GM19193 (cell line): ENCODE data around the gene PAX5.

ENCODE experiments used
- POLR2A ChIP-seq: IDR thresholded peaks from 4 replicates; pipeline ENCODE4 v1.6.1; 2011; ENCODE audit not compliant: insufficient read depth, insufficient read length; ENCODE audit errors: extremely low read depth

Gene PAX5

DNA sequence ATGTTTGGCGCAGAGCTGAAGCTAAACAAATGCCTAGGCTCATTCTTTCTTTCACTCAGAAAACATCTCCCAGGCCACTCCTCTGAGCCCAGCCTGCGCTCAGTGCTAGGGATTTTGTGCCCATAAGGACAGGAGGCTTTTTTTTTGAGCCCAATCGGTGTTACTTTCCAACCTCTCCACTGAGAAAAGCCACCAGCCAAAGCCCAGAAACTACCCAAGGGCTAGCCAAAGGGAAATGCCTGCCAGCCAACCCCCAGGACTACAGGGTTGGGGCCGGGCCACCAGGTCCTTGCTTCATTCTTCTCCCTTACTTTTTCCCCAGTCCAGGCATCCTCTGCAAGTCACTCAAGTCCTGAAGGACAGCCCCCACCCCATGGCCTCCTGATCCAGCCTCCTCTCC, 134.7 kb downstream of the PAX5 start:
- TF ChIP-seq POLR2A = no peak

DNA sequence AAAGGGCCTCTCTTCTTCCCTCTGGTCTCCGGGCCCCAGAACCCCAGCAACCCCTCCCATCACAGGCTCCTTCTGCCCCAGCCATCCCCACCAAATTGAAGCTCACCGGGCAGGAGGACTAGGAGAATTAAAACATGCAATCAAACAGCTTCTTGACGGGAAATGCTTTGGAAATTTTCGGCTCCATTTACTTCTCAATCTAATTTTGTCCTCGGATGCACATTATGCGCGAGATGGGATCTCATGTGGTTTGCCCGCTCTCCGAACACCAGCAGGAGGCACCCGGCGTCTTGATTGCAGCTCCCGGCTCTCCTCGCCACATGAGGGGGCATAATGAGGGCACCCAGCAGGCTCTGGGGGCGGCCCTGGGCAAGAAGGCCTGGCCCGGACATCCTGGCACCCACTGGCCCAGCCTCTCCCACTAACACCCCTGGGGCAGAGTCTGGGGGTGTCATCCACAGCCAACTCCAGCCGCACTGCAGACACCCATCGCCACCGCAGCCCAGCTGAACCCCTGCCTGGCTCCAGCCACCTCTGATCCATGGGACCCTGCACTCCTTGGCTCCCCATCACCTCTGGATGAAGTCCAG, 135.5 kb downstream of the PAX5 start:
- peak; percentile 14 for TF ChIP-seq POLR2A

DNA sequence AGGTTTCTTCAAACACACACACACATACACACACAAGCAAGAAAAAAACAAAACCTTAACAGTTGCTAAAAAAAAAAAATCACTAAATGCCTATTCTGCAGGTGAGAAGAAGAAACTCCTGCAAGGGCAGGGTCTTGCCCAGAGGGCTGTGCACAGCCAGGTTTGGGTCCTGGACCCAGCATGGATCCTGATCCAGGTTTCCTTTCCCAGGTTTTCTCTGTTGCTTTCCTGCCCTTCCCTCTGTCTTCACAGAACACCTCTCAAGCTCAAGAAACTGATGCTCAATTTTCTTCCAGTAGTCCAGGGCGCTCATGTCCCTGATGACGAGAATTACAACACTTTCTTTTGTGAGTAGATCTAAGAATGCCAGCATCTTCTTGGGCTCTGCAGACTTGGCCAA, 136.6 kb downstream of the PAX5 start:
- TF ChIP-seq POLR2A = no peak

DNA sequence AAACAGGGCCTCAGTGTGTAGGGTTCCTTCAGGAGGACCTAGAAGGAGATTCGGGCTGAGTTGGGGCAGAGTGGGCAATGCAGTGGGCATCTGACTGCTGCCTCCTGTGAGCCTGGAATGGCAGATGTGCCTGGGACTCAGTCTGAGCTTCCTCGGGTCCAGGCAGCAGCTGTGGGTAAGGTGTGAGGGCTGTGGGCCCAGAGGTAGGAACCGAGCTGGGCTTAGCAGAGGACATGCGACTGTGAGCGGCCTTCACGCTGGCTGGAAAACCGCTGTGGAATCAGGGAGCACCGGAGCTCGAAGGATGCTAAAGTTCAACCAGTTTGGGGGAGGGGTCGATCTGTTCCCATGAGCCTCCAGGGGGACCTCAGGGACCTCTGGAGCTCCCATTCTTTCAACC, 137.0 kb downstream of the PAX5 start:
- TF ChIP-seq POLR2A = no peak

DNA sequence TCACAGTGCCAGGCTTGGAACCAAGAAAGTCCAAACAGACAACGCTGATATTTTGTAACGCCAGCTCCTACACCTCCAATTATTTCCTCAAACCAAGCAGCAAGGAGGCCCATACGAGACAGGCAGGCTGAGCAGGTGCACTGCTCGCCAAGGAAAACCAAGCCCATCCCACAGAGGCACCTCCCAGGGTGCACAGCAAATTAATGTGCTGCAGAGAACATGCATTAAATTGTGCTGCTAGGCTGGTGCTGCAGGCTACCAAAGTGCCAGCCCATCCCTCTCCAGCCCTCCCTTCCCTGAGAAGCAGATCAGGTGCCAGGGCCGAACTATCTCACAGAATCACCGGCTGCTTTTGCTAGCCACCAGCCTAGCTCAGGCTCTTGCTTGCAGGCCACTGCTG, 137.8 kb downstream of the PAX5 start:
- TF ChIP-seq POLR2A = no peak

DNA sequence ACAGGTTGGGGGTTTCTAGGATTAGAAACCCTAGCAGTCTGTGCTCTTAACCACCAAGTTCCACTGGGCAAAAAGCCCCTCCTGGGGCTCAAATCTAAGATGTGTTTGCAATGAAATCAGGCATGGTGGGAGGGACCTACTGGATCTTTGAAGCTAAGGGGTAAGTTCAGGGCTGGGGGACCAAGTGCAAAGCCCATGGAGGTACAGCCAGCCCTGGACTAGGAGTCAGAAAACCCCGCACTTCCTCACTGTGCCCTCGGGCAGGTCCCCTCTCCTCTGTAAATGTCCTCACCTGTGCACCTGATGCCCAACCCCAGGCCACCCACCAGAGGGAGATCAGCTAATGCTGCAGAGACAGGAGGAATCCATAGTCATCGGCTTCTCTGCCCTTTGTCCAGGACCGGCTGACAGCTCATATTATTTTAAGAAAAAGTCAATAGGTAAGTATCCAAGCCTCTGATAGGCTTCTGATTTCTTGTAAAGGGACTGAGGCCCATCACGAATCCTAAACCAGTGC, 138.3 kb downstream of the PAX5 start:
- TF ChIP-seq POLR2A = peak; percentile 17

DNA sequence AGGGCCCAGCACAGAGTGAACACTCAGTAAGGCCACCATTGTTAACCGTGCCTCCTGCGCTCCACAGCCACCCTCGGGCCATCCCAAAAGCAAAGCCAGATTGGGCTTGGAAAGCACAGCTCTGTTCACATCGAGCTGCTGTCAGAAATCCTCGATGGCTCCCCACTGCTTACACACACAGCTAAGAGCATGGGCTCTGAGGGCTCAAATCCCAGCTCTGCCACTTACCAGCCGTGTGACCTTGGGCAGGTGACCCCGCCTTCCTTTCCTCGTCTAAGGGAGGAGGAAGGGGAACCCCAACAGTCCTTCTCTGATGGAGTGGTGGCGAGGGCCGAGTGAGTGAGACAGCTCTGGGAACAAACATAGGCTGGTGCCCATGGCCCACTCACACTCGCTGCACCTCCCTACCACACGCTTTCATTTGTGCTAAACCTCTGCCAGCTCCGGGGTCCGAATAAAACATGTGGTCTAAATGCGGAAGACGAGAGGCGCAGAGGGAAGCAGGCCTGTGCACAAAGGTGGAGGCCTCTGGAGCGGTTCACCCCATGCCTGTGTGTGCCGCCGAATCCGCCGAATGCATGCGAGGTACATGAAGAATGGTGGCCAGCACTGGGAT, 139.3 kb downstream of the PAX5 start:
- TF ChIP-seq POLR2A = peak; percentile 34

DNA sequence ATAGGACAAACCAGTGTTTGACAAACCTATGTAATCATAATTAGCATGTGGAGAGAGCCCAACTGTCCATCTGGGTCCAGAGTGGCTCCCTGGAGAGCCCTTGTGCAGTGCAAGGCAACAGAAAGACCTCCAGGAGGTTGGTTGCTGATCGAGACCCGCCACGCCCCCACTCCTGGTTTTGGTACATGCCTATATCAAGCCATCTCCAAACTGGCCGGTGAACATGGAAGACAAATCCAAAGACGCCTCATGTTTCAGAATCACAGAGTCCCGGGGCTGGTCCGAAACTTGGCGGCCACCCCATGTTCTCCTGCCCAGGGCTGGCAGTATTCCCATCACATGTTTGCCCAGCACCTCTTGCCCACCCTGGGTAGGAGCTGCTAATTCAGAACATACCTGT, 140.2 kb downstream of the PAX5 start:
- no peak for TF ChIP-seq POLR2A

DNA sequence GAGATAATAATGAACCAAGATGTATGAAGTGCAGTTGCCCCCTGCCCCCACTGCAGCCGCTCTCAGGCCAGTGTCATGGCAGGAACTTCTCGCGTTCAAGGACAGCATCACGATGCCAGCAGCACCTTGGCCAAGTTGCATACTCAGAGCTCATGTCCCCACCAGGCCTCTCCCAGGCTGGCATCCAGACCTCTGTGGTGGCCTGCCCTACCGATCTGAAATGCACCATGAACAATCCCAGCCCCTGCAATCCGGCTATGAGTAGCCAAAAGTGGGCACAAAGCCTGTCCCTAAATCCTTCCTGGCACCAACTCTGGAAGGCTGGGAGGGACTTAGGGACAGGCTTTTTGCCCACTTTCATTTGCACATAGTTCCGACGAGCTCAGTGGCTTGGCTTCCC, 140.9 kb downstream of the PAX5 start:
- peak; percentile 12 for TF ChIP-seq POLR2A

DNA sequence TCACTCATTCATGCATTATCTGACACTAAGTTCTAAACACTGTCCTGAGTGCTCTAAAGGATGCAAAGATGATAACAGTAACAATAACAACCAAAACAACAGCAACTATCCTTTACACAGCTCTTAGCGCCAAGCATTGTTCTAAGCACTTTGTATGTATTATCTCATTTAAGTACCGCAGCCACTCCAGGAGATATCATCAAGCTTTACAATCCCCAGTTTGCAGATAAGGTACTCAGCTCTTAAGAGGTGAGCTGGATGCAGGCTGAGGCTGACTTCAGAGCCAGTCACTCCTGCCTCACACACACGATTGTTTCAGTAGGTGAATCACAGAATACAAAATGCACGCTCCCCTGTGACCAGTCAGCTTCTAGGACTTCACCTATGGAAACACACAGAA, 141.8 kb downstream of the PAX5 start:
- TF ChIP-seq POLR2A = no peak

DNA sequence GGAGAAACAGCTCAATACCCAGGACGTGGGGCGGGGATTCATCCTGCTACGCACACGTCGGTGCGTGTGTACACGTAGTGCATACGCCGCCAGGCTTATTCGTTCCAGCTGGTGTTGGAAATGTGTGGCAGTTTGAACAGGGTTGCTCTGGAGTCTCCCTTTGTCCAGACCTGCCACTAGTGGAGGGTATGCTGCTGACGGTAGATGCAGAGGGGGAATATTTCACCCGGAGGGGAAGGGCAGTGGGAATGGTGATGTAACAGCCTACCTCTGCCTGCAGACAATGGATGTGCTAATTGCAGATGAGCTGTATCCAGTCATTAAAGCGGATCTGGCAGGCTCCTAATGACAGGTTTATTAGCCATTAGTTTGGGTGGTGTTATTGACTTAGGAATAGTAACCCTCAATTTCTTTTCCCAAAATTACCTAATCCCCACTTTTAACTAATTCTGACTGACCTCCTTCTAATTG, 142.7 kb downstream of the PAX5 start:
- no peak for TF ChIP-seq POLR2A

DNA sequence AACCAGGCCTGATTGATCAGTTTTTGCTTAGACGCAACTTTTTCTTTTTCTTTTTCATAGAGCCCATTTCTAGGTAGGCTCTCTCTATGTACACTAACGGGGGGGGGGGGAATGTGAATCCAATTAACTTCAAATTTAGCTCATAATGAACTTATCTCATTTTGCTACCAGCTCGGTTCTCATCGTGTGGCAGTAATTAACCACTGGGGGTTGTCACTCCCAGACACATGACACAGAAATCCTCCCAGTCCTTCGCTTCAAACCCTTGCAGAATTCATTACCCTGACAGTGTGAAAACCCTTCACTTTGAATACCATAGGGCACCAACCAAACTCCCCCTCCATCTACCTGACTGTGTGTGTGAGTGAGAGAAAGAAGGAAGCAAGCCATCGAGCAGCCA, 144.2 kb downstream of the PAX5 start:
- no peak for TF ChIP-seq POLR2A

DNA sequence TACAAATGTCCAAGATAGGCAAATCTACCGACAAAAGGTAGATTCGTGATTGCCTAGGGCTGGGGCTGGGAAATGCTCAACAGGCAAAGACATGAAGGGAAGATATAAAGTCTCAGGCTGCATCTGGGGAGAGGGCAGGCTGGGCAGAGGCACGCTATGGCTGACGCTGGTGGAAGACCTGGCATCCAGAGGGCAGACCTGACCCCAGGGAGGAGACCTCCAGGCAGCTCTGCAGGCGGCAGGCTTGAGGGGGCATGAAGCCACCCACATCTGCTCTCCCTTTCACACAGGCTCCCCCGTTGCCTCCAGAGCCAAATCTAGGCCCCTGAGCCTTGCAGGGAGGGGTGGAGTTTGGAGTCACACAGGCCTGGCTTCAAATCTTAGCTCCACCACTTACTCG, 145.5 kb downstream of the PAX5 start:
- no peak for TF ChIP-seq POLR2A

DNA sequence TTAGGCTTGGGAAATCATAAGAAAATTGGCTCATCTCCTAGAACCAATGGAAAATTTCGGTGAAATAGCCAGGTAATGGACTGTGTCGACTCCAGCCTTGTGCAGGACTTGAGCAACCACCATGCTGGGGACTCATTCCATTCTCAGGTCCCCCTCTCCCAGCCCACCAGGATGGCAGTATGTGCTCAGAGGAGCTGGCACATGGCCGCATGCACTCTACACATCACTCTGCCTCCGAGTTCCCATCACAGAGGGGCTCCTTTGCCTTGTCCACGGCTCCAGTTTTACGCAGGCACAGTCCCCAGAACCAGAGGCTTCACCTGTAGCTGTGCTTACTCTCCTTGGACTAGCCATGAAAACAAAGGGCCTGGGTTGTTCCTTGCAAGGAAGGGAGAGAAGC, 149.3 kb downstream of the PAX5 start:
- no peak for TF ChIP-seq POLR2A

DNA sequence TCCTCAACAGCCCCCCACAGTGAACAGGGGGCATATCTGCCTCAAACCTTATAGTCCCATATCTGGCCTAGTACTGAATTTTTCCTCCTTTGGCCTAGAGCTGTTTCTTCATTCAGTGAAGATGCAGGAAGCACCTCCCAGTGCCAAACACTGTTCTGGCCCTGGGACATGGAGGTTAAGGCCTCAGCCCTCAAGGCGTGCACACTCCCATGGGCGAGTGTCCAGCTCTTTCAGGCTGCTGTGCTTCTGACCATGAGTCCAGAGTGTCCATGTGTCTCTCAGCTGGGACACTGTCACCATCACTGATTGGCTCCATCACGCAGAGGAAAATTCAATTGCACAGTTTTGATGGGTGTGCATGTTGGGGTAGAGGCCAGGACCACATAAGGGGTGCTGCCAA, 151.5 kb downstream of the PAX5 start:
- no peak for TF ChIP-seq POLR2A

DNA sequence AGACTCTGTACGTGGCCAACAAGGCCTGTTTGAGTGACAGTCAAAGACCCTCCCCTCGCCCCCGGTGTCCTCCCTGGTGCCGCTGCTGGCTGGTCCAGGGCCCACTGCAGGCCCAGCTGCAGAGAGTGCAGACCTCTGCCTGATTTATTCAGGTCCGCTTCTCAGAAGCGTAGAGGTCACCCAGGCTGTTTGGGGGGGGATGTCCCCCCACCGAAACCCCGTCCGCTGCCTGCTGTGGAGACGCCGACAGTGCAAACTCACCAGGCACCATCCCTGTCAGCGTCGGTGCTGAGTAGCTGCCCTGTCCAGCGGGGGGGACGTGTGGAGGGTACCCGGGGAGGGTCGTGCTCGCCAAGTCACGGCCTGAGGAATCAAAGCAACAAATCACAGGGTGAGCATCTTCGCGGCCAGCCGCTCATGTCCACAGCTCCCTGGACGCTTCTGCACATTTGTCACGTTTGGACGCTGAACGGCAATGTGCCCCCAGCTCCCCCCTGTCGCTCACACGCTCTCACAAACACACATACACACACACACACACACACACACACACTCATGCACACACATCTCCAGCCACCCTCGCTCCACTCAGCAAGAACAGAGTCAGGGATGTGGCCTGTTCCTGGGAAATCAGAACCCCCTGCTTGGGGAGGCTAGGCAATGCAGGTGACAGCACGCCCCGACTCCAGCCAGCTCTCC, 152.2 kb downstream of the PAX5 start:
- no peak for TF ChIP-seq POLR2A
